Measurements from ENCODE around the gene TAB2. TPM values are rescaled to one million over a fixed set of nuclear protein-coding genes. Genes with fewer than 3 reads are reported as not detected.

Gene TAB2
- polyA plus RNA-seq, 4 donors, result 19.7 to 46.9 (median 21.9) TPM

DNA sequence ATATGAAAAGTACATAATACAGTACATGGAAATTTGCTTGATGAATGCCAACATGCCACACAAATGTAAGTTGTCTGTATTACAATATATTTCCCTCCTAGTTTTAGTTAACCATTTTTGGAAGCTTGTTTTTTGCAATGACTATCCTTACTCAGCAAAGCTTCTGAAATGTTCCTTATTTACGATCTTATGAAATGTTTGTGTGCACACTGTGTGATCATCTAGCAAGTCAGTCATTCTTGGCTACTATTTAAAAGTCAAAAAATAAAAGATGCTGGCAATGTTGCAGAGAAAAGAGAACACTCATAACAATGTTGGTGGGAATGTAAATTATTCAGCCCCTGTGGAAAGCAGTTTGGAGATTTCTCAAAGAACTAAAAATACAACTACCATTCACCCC lies 116.4 kb downstream of the TAB2 start:
- Histone ChIP-seq H3K4me1 (ENCODE audit: control insufficient read depth in 3 of 3, insufficient read depth in 2 of 3, low read depth in 1 of 3, low read length in 2 of 3) (no peaks in the 10 kb centered on the region), H3K9me3 (ENCODE audit: control insufficient read depth in 2 of 2, insufficient read depth in 1 of 2, low read depth in 1 of 2, low read length in 1 of 2) (no peaks in the 10 kb centered on the region), H3K36me3 (ENCODE audit: control insufficient read depth in 3 of 3, insufficient read depth in 2 of 3, low read depth in 1 of 3, low read length in 3 of 3) (no peaks in the 10 kb centered on the region), H3K4me3 (ENCODE audit: low read depth in 1 of 3, low read length in 3 of 3) (no peak overlapping the region), H3K27me3 (ENCODE audit: control insufficient read depth in 3 of 3, insufficient read depth in 3 of 3, low read length in 3 of 3) (peaks cover 0 to 3% (median 0%) of the 10 kb centered on the region in 3 donors), H3K27ac (ENCODE audit: low read depth in 1 of 3, low read length in 2 of 3) (no peak overlapping the region)
- 56 to 79% (median 69%) methylated on average over 1 of the region's 1 CpG for WGBS, 3 donors
- DNase-seq (no peak), FAIRE-seq (no peak)

DNA sequence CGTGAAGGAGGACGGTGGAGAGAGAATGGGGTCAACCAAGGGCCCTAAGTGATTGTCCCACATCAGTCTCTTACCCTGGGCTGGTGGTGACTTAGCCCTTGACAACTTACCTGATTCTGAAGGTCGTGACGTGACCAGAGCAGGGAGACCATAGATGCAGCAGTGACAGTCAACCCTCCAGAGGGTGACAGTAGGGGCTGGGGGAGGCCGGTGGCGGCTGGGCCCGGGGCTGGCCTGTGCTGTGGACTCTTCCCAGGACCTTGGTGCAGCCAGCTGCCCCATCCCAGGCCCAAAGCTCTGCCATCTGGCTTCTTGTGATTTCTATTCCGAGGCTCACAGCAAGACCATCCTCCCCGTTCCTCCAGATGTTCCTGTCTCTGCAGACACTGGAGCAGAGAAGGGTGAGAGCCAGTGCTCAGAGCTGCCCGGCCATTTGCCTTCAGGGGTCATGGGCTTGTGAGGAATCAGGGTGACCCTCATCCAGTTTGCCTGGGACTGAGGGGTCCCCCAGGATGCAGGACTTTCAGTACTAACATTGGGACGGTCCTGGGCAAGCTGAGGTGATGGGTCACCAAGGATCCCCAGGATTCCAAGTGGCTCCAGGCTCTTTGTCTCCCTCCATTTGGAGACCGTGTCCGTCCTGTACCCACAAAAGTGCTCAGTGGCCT lies 118.5 kb downstream of the TAB2 start:
- Histone ChIP-seq H3K4me1 (ENCODE audit: control insufficient read depth in 3 of 3, insufficient read depth in 2 of 3, low read depth in 1 of 3, low read length in 2 of 3) (peaks cover 0 to 3% (median 0%) of the 10 kb centered on the region in 3 donors), H3K36me3 (ENCODE audit: control insufficient read depth in 3 of 3, insufficient read depth in 2 of 3, low read depth in 1 of 3, low read length in 3 of 3) (no peaks in the 10 kb centered on the region), H3K27ac (ENCODE audit: low read depth in 1 of 3, low read length in 2 of 3) (no peak overlapping the region), H3K9me3 (ENCODE audit: control insufficient read depth in 2 of 2, insufficient read depth in 1 of 2, low read depth in 1 of 2, low read length in 1 of 2) (no peaks in the 10 kb centered on the region), H3K27me3 (ENCODE audit: control insufficient read depth in 3 of 3, insufficient read depth in 3 of 3, low read length in 3 of 3) (no peaks in the 10 kb centered on the region), H3K4me3 (ENCODE audit: low read depth in 1 of 3, low read length in 3 of 3) (no peak overlapping the region)
- FAIRE-seq (no peak), DNase-seq (no peak)
- WGBS, 3 donors, result 84 to 95% (median 90%) methylated on average over 11 to 13 of the region's 13 CpGs

DNA sequence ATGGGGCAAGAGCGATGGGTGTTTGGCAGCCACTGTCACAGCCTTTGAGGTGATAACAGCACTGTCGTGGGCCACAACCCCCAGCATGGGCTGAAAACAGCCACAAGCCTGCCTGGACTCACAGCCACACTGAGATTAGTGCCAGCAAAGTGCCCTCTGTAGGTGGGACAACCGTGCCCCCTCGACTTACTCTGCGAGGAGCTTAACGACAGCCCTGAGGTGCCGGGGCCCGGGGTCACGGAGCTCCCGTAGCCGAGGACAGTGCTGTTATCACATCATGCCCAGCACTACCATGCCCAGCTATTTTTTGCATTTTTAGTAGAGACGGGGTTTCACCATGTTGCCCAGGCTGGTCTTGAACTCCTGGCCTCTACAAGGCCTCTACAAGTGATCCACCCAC lies 119.1 kb downstream of the TAB2 start:
- DNase-seq, result no peak
- WGBS, 3 donors, result 91 to 97% (median 96%) methylated on average over 12 of the region's 12 CpGs
- H3K9me3 ChIP-seq (ENCODE audit: control insufficient read depth in 2 of 2, insufficient read depth in 1 of 2, low read depth in 1 of 2, low read length in 1 of 2), result no peaks in the 10 kb centered on the region
- no peak overlapping the region for H3K4me3 ChIP-seq (ENCODE audit: low read depth in 1 of 3, low read length in 3 of 3)
- no peak overlapping the region for H3K27ac ChIP-seq (ENCODE audit: low read depth in 1 of 3, low read length in 2 of 3)
- no peaks in the 10 kb centered on the region for H3K36me3 ChIP-seq (ENCODE audit: control insufficient read depth in 3 of 3, insufficient read depth in 2 of 3, low read depth in 1 of 3, low read length in 3 of 3)
- no peak for FAIRE-seq
- no peaks in the 10 kb centered on the region for H3K27me3 ChIP-seq (ENCODE audit: control insufficient read depth in 3 of 3, insufficient read depth in 3 of 3, low read length in 3 of 3)
- peaks cover 0 to 9% (median 0%) of the 10 kb centered on the region in 3 donors for H3K4me1 ChIP-seq (ENCODE audit: control insufficient read depth in 3 of 3, insufficient read depth in 2 of 3, low read depth in 1 of 3, low read length in 2 of 3)

DNA sequence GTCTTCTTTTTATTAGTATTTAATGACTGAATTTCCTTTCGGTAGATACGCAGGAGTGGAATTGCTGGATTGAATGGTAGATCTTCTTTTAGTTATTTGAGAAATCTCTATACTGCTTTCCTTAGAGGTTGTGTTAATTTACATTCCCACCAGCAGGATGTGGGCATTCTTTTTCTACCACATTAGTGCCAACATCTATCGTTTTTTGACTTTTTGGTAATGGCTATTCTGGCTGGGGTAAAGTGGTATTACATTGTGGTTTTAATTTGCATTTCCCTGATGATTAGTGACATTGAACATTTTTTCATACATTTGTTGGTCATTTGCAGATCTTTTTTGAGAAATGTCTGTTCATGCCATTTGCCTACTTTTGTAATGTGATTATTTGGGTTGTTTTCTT lies 119.7 kb downstream of the TAB2 start:
- WGBS, 3 donors, result 86 to 87% (median 86%) methylated on average over 3 of the region's 3 CpGs
- no peaks in the 10 kb centered on the region for H3K9me3 ChIP-seq (ENCODE audit: control insufficient read depth in 2 of 2, insufficient read depth in 1 of 2, low read depth in 1 of 2, low read length in 1 of 2)
- H3K36me3 ChIP-seq (ENCODE audit: control insufficient read depth in 3 of 3, insufficient read depth in 2 of 3, low read depth in 1 of 3, low read length in 3 of 3), result no peaks in the 10 kb centered on the region
- DNase-seq (no peak), FAIRE-seq (no peak)
- no peak overlapping the region for H3K27ac ChIP-seq (ENCODE audit: low read depth in 1 of 3, low read length in 2 of 3)
- no peaks in the 10 kb centered on the region for H3K27me3 ChIP-seq (ENCODE audit: control insufficient read depth in 3 of 3, insufficient read depth in 3 of 3, low read length in 3 of 3)
- peaks cover 0 to 10% (median 0%) of the 10 kb centered on the region in 3 donors for H3K4me1 ChIP-seq (ENCODE audit: control insufficient read depth in 3 of 3, insufficient read depth in 2 of 3, low read depth in 1 of 3, low read length in 2 of 3)
- no peak overlapping the region for H3K4me3 ChIP-seq (ENCODE audit: low read depth in 1 of 3, low read length in 3 of 3)

DNA sequence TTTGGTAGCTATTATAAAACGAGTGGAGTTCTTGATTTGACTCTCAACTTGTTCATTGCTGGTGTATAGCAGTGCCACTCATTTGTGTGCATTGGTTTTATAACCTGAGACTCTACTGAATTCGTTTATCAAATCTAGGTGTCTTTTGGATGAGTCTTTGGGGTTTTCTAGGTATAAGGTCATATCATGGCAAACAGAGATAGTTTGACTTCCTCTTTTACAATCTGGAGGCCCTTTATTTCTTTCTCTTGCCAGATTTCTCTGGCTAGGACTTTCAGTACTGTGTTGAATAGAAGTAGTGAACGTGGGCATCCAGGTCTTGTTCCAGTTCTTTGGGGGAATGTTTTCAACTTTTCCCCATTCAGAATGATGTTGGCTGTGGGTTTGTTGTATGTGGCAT lies 121.3 kb downstream of the TAB2 start:
- DNase-seq (no peak), FAIRE-seq (no peak)
- H3K27me3 ChIP-seq (ENCODE audit: control insufficient read depth in 3 of 3, insufficient read depth in 3 of 3, low read length in 3 of 3), result no peaks in the 10 kb centered on the region
- H3K9me3 ChIP-seq (ENCODE audit: control insufficient read depth in 2 of 2, insufficient read depth in 1 of 2, low read depth in 1 of 2, low read length in 1 of 2), result no peaks in the 10 kb centered on the region
- H3K4me1 ChIP-seq (ENCODE audit: control insufficient read depth in 3 of 3, insufficient read depth in 2 of 3, low read depth in 1 of 3, low read length in 2 of 3), result peaks cover 0 to 10% (median 0%) of the 10 kb centered on the region in 3 donors
- WGBS, 3 donors, result 76 to 78% (median 77%) methylated on average over 3 of the region's 3 CpGs
- H3K36me3 ChIP-seq (ENCODE audit: control insufficient read depth in 3 of 3, insufficient read depth in 2 of 3, low read depth in 1 of 3, low read length in 3 of 3), result no peaks in the 10 kb centered on the region
- H3K27ac ChIP-seq (ENCODE audit: low read depth in 1 of 3, low read length in 2 of 3), result no peak overlapping the region
- no peak overlapping the region for H3K4me3 ChIP-seq (ENCODE audit: low read depth in 1 of 3, low read length in 3 of 3)

- DNase-seq (no peak), FAIRE-seq (no peak)
- Histone ChIP-seq H3K36me3 (ENCODE audit: control insufficient read depth in 3 of 3, insufficient read depth in 2 of 3, low read depth in 1 of 3, low read length in 3 of 3) (no peaks in the 10 kb centered on the region), H3K4me3 (ENCODE audit: low read depth in 1 of 3, low read length in 3 of 3) (no peak overlapping the region), H3K4me1 (ENCODE audit: control insufficient read depth in 3 of 3, insufficient read depth in 2 of 3, low read depth in 1 of 3, low read length in 2 of 3) (peaks cover 0 to 10% (median 0%) of the 10 kb centered on the region in 3 donors), H3K27me3 (ENCODE audit: control insufficient read depth in 3 of 3, insufficient read depth in 3 of 3, low read length in 3 of 3) (no peaks in the 10 kb centered on the region), H3K9me3 (ENCODE audit: control insufficient read depth in 2 of 2, insufficient read depth in 1 of 2, low read depth in 1 of 2, low read length in 1 of 2) (no peaks in the 10 kb centered on the region), H3K27ac (ENCODE audit: low read depth in 1 of 3, low read length in 2 of 3) (no peak overlapping the region)
- 93 to 95% (median 95%) methylated on average over 1 of the region's 1 CpG for WGBS, 3 donors
Measured at GRCh38 chr6:149439626-149440025, 122.1 kb downstream of the TAB2 start.

- 78 to 83% (median 81%) methylated on average over 16 of the region's 16 CpGs for WGBS, 3 donors
- Histone ChIP-seq H3K4me3 (ENCODE audit: low read depth in 1 of 3, low read length in 3 of 3) (no peak overlapping the region), H3K4me1 (ENCODE audit: control insufficient read depth in 3 of 3, insufficient read depth in 2 of 3, low read depth in 1 of 3, low read length in 2 of 3) (peaks cover 0 to 10% (median 0%) of the 10 kb centered on the region in 3 donors), H3K9me3 (ENCODE audit: control insufficient read depth in 2 of 2, insufficient read depth in 1 of 2, low read depth in 1 of 2, low read length in 1 of 2) (no peaks in the 10 kb centered on the region), H3K36me3 (ENCODE audit: control insufficient read depth in 3 of 3, insufficient read depth in 2 of 3, low read depth in 1 of 3, low read length in 3 of 3) (no peaks in the 10 kb centered on the region), H3K27ac (ENCODE audit: low read depth in 1 of 3, low read length in 2 of 3) (no peak overlapping the region), H3K27me3 (ENCODE audit: control insufficient read depth in 3 of 3, insufficient read depth in 3 of 3, low read length in 3 of 3) (no peaks in the 10 kb centered on the region)
- FAIRE-seq, result no peak
- DNase-seq, result peak in 1 of 2 donors; percentile 36
Measured at GRCh38 chr6:149440735-149441671, 123.5 kb downstream of the TAB2 start.

- peaks cover 0 to 10% (median 0%) of the 10 kb centered on the region in 3 donors for H3K4me1 ChIP-seq (ENCODE audit: control insufficient read depth in 3 of 3, insufficient read depth in 2 of 3, low read depth in 1 of 3, low read length in 2 of 3)
- H3K27ac ChIP-seq (ENCODE audit: low read depth in 1 of 3, low read length in 2 of 3), result no peak overlapping the region
- WGBS, 3 donors, result 80 to 85% (median 84%) methylated on average over 9 of the region's 9 CpGs
- no peaks in the 10 kb centered on the region for H3K36me3 ChIP-seq (ENCODE audit: control insufficient read depth in 3 of 3, insufficient read depth in 2 of 3, low read depth in 1 of 3, low read length in 3 of 3)
- no peak overlapping the region for H3K4me3 ChIP-seq (ENCODE audit: low read depth in 1 of 3, low read length in 3 of 3)
- FAIRE-seq, result no peak
- no peaks in the 10 kb centered on the region for H3K27me3 ChIP-seq (ENCODE audit: control insufficient read depth in 3 of 3, insufficient read depth in 3 of 3, low read length in 3 of 3)
- no peaks in the 10 kb centered on the region for H3K9me3 ChIP-seq (ENCODE audit: control insufficient read depth in 2 of 2, insufficient read depth in 1 of 2, low read depth in 1 of 2, low read length in 1 of 2)
- no peak for DNase-seq
Measured at GRCh38 chr6:149441740-149442139, 124.2 kb downstream of the TAB2 start.
